H1 (cell line): Measurements from ENCODE around the gene ARHGAP42. TPM values are rescaled to one million over a fixed set of nuclear protein-coding genes. Genes with fewer than 3 reads are reported as not detected.
A peak's percentile ranks its signal among the peaks of the same experiment; 100 is the strongest.

Source experiments
- CTCF ChIA-PET: fragments of 300-600 bp; sonication (Branson Sonifier 250); formaldehyde crosslinking; loops from one replicate; lab custom pipeline; 2021; ENCODE audit not compliant: partially characterized antibody; lab: Charles Lee
- POLR2A ChIA-PET: fragments of 300-600 bp; sonication (Branson Sonifier 250); formaldehyde crosslinking; loops from one replicate; lab custom pipeline; 2021; ENCODE audit warnings: inconsistent platforms; ENCODE audit not compliant: partially characterized antibody; lab: Charles Lee
- DNase-seq, 2 experiments: peaks; one replicate each; pipeline versions ENCODE4 v3.0.0 to v3.0.0-alpha.2; 2010 to 2022; ENCODE audit warnings: low spot score in 2 of 2, low read depth in 1 of 2, mixed read lengths in 1 of 2
- FAIRE-seq: peaks from 2 replicates; lab custom pipeline; 2011; peaks lifted over from hg19 to GRCh38; lab: Jason Lieb, UNC
- H2AFZ ChIP-seq: 2 replicates; pipeline ENCODE4 v1.8.1; 2012; ENCODE audit warnings: low read length, inconsistent platforms
- H2AK5ac ChIP-seq: 2 replicates; pipeline ENCODE4 v1.6.1; 2013; ENCODE audit warnings: low read depth, low read length
- H2BK120ac ChIP-seq: replicated peaks from 2 replicates; pipeline ENCODE3; 2013; ENCODE audit warnings: low read depth, low read length, inconsistent platforms
- H2BK12ac ChIP-seq: 2 replicates; pipeline ENCODE4 v1.6.1; 2013; ENCODE audit warnings: low read depth, low read length
- H2BK15ac ChIP-seq: 2 replicates; pipeline ENCODE4 v1.6.1; 2013; ENCODE audit warnings: low read length
- H2BK20ac ChIP-seq: 2 replicates; pipeline ENCODE4 v1.6.1; 2013; ENCODE audit warnings: low read length
- H2BK5ac ChIP-seq: 2 replicates; pipeline ENCODE4 v1.6.1; 2013; ENCODE audit warnings: low read depth, low read length
- H3K14ac ChIP-seq: 2 replicates; pipeline ENCODE4 v1.6.1; 2013; ENCODE audit warnings: inconsistent platforms; ENCODE audit not compliant: insufficient read length
- H3K18ac ChIP-seq: 2 replicates; pipeline ENCODE4 v1.6.1; 2013; ENCODE audit warnings: low read length; ENCODE audit errors: extremely low read depth
- H3K23ac ChIP-seq: 2 replicates; pipeline ENCODE4 v1.6.1; 2013; ENCODE audit warnings: inconsistent platforms; ENCODE audit not compliant: insufficient read length
- H3K23me2 ChIP-seq: 2 replicates; pipeline ENCODE4 v1.6.1; 2013; ENCODE audit warnings: low read depth, low read length
- H3K27ac ChIP-seq: 2 replicates; pipeline ENCODE4 v1.6.1; 2011; ENCODE audit warnings: low read depth, low read length, inconsistent platforms
- H3K27me3 ChIP-seq, 4 experiments: replicated peaks in 1 of 4; 1 replicate in 1 of 4; 2 replicates in 3 of 4; pipeline versions ENCODE4 v1.6.1 to v1.8.1; 2011 to 2013; ENCODE audit warnings: low read length in 3 of 4, mild to moderate bottlenecking in 3 of 4, inconsistent platforms in 2 of 4, mixed read lengths in 2 of 4, moderate library complexity in 1 of 4; ENCODE audit not compliant: control insufficient read depth in 3 of 4, insufficient read depth in 3 of 4; ENCODE audit errors: extremely low read depth in 1 of 4
- H3K36me3 ChIP-seq, 4 experiments: 2 replicates each; pipeline versions ENCODE4 v1.6.1 to v1.8.1; 2011 to 2013; ENCODE audit warnings: mild to moderate bottlenecking in 4 of 4, low read length in 3 of 4, moderate library complexity in 2 of 4, control low read depth in 1 of 4, inconsistent platforms in 1 of 4; ENCODE audit not compliant: insufficient read depth in 4 of 4, control insufficient read depth in 2 of 4
- H3K4ac ChIP-seq: replicated peaks from 2 replicates; pipeline ENCODE3; 2013; ENCODE audit warnings: low read length, low read depth, mixed read lengths, inconsistent platforms; ENCODE audit not compliant: insufficient read length
- H3K4me1 ChIP-seq, 4 experiments: replicated peaks in 1 of 4; 1 replicate in 1 of 4; 2 replicates in 3 of 4; pipeline versions ENCODE4 v1.6.1 to v1.8.1; 2011 to 2013; ENCODE audit warnings: low read length in 3 of 4, inconsistent platforms in 2 of 4, mixed read lengths in 1 of 4; ENCODE audit not compliant: insufficient read depth in 4 of 4, control insufficient read depth in 3 of 4
- H3K4me2 ChIP-seq, 2 experiments: 2 replicates each; pipeline versions ENCODE4 v1.6.1 to v1.8.1; 2011 to 2013; ENCODE audit warnings: low read depth in 2 of 2, low read length in 2 of 2, control low read depth in 1 of 2, inconsistent platforms in 1 of 2, mild to moderate bottlenecking in 1 of 2; ENCODE audit not compliant: insufficient read depth in 1 of 2
- H3K4me3 ChIP-seq, 4 experiments: fragments of 200-600, 300-600 bp in 1 of 4; sonication (generic), shearing (Covaris generic), sonication (Bioruptor Twin) in 1 of 4; 2 replicates each; pipeline versions ENCODE4 v1.5.1 to v1.8.1; 2011 to 2016; ENCODE audit warnings: low read length in 4 of 4, low read depth in 3 of 4, control low read depth in 2 of 4, inconsistent platforms in 2 of 4, mild to moderate bottlenecking in 2 of 4, mixed read lengths in 1 of 4, moderate library complexity in 1 of 4; ENCODE audit not compliant: insufficient read depth in 2 of 4; ENCODE audit errors: extremely low read depth in 1 of 4
- H3K56ac ChIP-seq: replicated peaks from 2 replicates; pipeline ENCODE3; 2013; ENCODE audit warnings: low read depth, mild to moderate bottlenecking, mixed read lengths, low read length, inconsistent platforms; ENCODE audit not compliant: insufficient read length
- H3K79me1 ChIP-seq: 2 replicates; pipeline ENCODE4 v1.6.1; 2013; ENCODE audit warnings: low read depth, low read length, control low read depth
- H3K79me2 ChIP-seq, 2 experiments: 2 replicates each; pipeline versions ENCODE4 v1.6.1 to v1.8.1; 2012 to 2013; ENCODE audit warnings: low read length in 2 of 2, mild to moderate bottlenecking in 2 of 2, inconsistent platforms in 1 of 2; ENCODE audit not compliant: insufficient read depth in 2 of 2, control insufficient read depth in 1 of 2
- H3K9ac ChIP-seq, 4 experiments: replicated peaks in 1 of 4; 1 replicate in 1 of 4; 2 replicates in 3 of 4; pipeline versions ENCODE4 v1.6.1 to v1.8.1; 2011 to 2013; ENCODE audit warnings: low read depth in 3 of 4, low read length in 3 of 4, control low read depth in 2 of 4, mild to moderate bottlenecking in 2 of 4, moderate library complexity in 2 of 4, inconsistent platforms in 1 of 4; ENCODE audit errors: extremely low read depth in 1 of 4
- H3K9me3 ChIP-seq, 2 experiments: 2 replicates each; pipeline versions ENCODE4 v1.6.1 to v1.8.1; 2012 to 2013; ENCODE audit warnings: mild to moderate bottlenecking in 2 of 2, moderate library complexity in 2 of 2, control low read depth in 1 of 2, inconsistent platforms in 1 of 2, low read depth in 1 of 2, low read length in 1 of 2, mixed read lengths in 1 of 2; ENCODE audit not compliant: insufficient read depth in 2 of 2
- H4K20me1 ChIP-seq, 2 experiments: replicated peaks in 1 of 2; 2 replicates each; pipeline versions ENCODE3 to v1.8.1; 2011 to 2013; ENCODE audit warnings: inconsistent platforms in 2 of 2, low read length in 2 of 2, mild to moderate bottlenecking in 1 of 2; ENCODE audit not compliant: insufficient read depth in 2 of 2, control insufficient read depth in 1 of 2
- H4K5ac ChIP-seq: 2 replicates; pipeline ENCODE4 v1.6.1; 2013; ENCODE audit warnings: low read length, low read depth, mixed read lengths, inconsistent platforms; ENCODE audit not compliant: insufficient read length
- H4K8ac ChIP-seq: 2 replicates; pipeline ENCODE4 v1.8.0; 2013; ENCODE audit warnings: mild to moderate bottlenecking, moderate library complexity, low read length, inconsistent platforms; ENCODE audit not compliant: insufficient read depth; ENCODE audit errors: extremely low read depth
- H4K91ac ChIP-seq: replicated peaks from 2 replicates; pipeline ENCODE3; 2013; ENCODE audit warnings: low read length, mixed read lengths, inconsistent platforms; ENCODE audit not compliant: insufficient read length
- BACH1 ChIP-seq: IDR thresholded peaks from 2 replicates; pipeline ENCODE4 v1.6.1; 2012; ENCODE audit warnings: low read length, improper control_type of control experiment
- MAFK ChIP-seq: IDR thresholded peaks from 2 replicates; pipeline ENCODE4 v1.6.1; 2012; ENCODE audit warnings: low read depth, mild to moderate bottlenecking, improper control_type of control experiment, low read length
- SIRT6 ChIP-seq: IDR thresholded peaks from one replicate; pipeline ENCODE4 v1.7.1; 2012; ENCODE audit warnings: low read length, inconsistent platforms
- WGBS, 2 experiments: shearing (Covaris generic) in 1 of 2; methylation state at CpG; one replicate each; pipeline versions ENCODE4 v1.1.6 to v1.1.7; 2013 to 2015; ENCODE audit warnings: low lambda C conversion rate in 2 of 2, mixed read lengths in 2 of 2, inconsistent platforms in 1 of 2, low coverage in 1 of 2, missing lambda C conversion rate in 1 of 2; ENCODE audit not compliant: insufficient replicate concordance in 2 of 2, insufficient coverage in 1 of 2, insufficient read length in 1 of 2; ENCODE audit errors: extremely low coverage in 1 of 2, missing lambda C conversion rate in 1 of 2; 5-methylcytosine and 5-hydroxymethylcytosine counted together
- polyA plus RNA-seq, 7 experiments: library from polyadenylated mRNA; depleted of rRNA in 3 of 7; stranded (reverse) in 5 of 7; unstranded in 2 of 7; fragments of >200 nt in 5 of 7; fragments of 200-250 nt in 2 of 7; gene quantifications; 1 replicate in 5 of 7; 2 replicates in 1 of 7; 4 replicates in 1 of 7; pipeline versions ENCODE4 v1.2.1 to v1.2.3, GENCODE V29; 2011 to 2013; ENCODE audit warnings: missing spikeins in 2 of 7, mixed read lengths in 2 of 7
- total RNA-seq: library from RNA; stranded (reverse); fragmentation: NEBNext Ultra II Directional; extraction: Animal tissue kit (Norgen Biotek cat#: 25700); gene quantifications from 2 replicates; pipeline ENCODE4 v1.2.1, GENCODE V29; 2021

Gene ARHGAP42
- total and polyA plus RNA-seq, 2 of the 8 experiments (the other 6 are each of a cell fraction or from before 2014, with no cell fraction given), result 22.2 to 33.5 TPM

DNA sequence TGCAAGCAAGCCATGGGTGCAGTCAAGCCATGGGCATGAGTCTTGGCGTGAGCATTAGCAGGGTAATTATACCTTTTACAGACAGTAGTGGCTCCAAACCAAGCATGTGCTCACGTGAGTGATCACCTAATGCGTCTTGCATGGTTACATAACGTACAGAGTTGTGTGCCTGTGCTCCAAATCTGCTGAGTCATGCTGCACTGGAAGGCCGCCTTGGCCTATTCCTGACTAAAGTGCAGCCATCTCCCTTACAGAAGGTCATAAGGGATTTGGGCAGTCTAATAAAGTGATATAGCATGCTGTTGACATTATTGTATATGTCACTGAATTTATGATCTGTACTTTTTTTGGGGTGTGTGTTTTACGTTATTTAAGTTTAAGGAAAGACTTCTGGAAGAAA, 102.4 kb downstream of the ARHGAP42 start:
- FAIRE-seq, result no peak

More for the DNA sequence above, 102.4 kb downstream of the ARHGAP42 start:
- Histone ChIP-seq H3K27me3 (no peaks in the 10 kb centered on the region), H3K4me1 (peaks cover 2 to 24% (median 12%) of the 10 kb centered on the region in 4 experiments; a peak in 5 of 7 replicates), H2BK120ac (peak overlapping the region; percentile 45), H3K56ac (no peak overlapping the region), H3K4me3 (no peak overlapping the region), H3K4ac (no peak overlapping the region), H3K79me1 (no peaks in the 10 kb centered on the region; the same call in 1 of the 2 replicates), H3K14ac (no peak overlapping the region), H2BK15ac (no peak overlapping the region), H2AK5ac (peak overlapping the region; percentile 98), H3K27ac (0 out of 2 replicates have a peak overlapping the region, but pooled peaks have one; percentile 53), H3K4me2 (no peak overlapping the region), H4K8ac (no peak overlapping the region), H4K20me1 (no peaks in the 10 kb centered on the region), H3K9ac (no peak overlapping the region), H3K23ac (no peak overlapping the region), H2BK12ac (peak overlapping the region; percentile 99), H3K23me2 (no peaks in the 10 kb centered on the region), H2BK5ac (peak overlapping the region; percentile 95), H2BK20ac (peak overlapping the region; percentile 74), H4K91ac (peak overlapping the region; percentile 75), H4K5ac (peak overlapping the region; percentile 39), H3K9me3 (no peaks in the 10 kb centered on the region), H3K18ac (peak overlapping the region; percentile 75), H3K79me2 (peaks cover 0 to 64% of the 10 kb centered on the region in 2 experiments; a peak in 2 of 4 replicates), H3K36me3 (no peaks in the 10 kb centered on the region), H2AFZ (no peak overlapping the region)
- DNase-seq, result no peak
- ChIA-PET CTCF (no interaction called here), POLR2A (interaction anchor here (1.1 kb wide), 1 partner anchor 13 kb away, joined by 3 read pairs; no protein-coding TSS in a partner anchor)
- 87% methylated on average over 6 of the region's 6 CpGs; no CpG with 5 or more reads in 1 of the 2 experiments for WGBS, 2 experiments
- peak; percentile 91 for TF ChIP-seq MAFK
- no peak for TF ChIP-seq SIRT6
- TF ChIP-seq BACH1, result peak; percentile 97
